Kidney capillary endothelial cell (primary cell): Measurements from ENCODE around the gene GPR180.

Source experiments
- DNase-seq: peaks from one replicate; pipeline ENCODE4 v3.0.0-alpha.2; 2018; ENCODE audit warnings: low spot score

Gene GPR180

DNA sequence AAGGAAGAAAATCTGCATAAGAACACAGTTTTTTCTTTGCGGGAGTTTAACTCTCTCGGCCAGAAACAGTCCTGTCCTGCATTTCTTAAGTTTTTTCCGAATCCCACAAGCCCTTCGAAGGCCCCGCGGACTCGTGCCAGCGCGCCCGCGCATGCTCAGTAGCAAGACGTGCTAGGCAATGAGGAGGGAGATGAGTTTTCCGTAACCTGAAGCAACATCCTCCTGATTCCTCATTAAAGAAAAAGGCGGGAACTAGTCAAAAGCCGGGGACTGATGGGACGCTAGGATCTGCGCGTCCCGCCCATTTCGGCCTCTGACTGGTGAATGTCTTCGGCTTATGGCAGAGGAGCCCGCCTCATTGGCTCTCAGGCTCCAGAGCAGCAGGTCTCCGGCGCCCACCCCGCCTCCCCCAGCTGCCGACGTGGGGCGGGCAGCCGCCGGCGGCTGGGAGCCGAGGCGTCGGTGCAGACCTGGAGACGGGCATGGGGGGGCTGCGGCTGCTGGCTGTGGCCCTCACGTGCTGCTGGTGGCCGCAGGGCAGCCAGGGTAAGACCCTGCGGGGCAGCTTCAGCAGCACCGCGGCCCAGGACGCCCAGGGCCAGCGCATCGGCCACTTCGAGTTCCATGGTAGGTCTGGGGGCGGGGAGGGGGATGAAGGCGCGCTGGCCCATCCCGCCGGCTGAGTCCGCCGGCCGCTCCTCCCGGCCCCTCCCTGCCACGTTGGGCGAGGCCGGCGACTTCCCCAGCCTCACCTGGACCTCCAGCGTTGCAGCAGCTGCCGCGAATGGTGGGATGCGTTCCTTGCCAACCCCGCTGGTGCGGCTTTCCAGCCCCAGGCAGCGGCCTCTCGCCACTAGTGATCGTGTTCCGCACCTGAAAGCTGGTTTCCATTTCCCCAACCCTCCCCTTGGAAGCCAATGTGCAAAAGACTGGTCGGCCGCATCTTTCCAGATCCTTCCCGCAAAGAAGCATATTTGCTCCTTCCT lies at the start of gene GPR180:
GPR180 (plus strand) TSS at position 412 of the 986 bp plus-strand sequence; CDS start at position 483, 71 bp downstream.
- DNase-seq, result peak; percentile 98

DNA sequence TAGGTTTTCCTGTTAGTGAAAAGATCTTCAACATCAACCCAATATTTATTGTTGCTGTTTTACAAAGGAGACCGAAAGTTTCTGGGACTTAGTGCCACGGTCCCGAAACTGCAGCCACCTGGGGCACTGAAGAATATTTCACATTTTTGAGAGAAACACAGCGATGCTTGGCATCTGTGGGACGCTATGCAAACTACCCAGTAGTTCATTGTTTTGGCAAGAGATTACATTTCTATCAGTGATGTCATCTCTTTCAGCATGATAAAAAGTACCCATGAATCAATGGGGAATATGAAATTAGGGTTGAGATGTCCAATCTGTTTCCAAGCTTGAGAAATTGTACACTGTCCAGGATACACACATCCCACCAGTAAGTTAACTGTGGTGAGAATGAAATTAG lies 49.6 kb upstream of the GPR180 start:
- no peak for DNase-seq

DNA sequence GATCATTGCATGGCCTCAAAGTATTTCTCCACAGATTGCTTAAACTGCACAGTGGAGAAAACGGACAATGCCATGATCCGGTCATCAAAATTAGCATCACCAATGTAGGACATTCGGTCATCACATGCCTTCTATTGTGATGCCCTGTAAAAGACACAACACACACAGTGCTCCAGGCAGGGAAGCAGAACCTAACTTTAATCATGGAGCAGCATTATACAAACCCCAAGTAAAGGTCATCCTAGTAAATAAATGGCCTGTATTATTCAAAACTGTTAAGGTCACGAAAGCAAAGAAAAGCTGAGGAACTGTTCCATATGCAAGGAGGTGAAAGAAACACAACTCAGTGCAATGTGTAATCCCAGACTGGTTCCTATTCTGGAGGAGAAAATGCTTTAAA lies 47.9 kb upstream of the GPR180 start:
- DNase-seq, result no peak

DNA sequence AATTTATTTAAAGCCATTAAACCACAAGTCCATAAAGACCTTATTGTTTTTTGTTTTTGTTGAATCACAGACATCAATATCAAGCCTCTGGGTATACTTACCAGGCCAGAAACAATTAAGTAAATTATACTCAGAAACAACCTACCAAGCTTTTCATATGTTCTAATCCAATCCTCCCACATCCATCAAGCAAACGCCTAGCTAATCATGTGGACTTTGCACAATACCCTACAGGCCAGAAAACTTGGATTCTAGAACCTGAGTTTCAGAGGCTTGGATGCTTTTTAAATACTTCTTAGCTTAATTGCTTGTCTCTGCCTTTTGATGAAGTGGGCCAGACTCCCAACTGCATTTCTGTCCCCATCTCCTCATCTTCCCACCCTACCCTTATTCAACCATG lies 45.6 kb upstream of the GPR180 start:
- DNase-seq, result no peak

DNA sequence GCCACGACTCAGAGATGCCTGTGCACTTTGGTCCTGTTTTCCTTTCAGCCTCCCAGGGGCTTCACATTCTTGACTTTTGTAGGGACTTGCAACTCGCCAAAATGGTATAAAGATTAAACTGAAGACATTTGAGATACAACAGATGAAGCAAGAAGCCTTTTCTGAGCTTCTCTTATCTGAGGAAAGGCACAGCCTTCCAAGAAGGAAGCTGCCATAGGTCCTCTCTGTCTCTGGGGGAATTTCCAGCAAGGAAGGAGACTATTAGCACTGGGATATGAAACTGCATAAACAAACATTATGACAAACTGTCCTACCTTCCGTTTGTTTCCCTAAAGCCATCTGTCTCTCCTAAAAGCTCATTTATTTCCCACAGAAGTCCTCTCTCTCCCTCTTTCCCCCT lies 45.0 kb upstream of the GPR180 start:
- DNase-seq, result no peak

DNA sequence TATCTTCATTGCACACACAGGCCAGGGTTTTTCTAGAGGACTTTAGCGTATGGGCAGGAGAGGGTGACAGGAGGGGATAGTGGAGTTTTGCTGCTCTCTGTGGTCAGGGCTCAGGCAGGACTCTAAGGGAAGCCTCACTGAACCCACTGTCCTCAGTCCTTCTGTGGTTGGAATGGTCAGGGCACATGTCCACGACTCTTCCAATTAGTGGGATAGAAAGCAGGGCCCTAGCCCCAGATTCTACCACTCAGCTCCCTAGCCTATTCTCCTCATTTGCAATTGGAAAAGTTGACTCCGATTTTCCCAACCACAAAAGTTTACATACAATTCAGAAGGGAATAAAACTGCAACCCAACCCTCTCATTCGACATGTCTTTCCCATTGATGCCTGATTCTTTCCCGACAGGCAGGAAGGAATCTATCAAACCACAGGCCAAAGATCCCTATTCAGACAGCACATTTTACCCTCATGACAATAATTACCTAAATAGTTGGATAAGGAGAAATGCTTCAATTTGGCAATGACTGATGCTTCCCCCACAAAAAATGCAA lies 43.9 kb upstream of the GPR180 start:
- no peak for DNase-seq

DNA sequence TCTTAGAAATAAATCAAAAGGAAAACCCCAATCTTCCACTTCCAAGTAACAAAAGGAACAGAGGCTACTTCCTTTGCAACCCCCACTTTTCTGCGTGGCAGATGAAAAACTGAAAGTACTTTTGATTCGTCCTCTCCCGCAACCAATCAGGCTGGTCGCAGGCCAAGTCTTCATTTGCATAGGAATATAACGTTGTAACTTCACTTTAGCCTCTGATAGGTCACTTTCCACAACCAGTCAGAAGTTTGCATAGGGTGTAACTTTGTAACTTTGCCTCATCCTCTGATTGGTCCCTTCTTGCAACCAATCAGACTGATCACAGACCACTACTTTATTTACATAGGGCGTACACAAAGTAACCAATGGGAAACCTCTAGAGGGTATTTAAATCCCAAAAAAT lies 42.9 kb upstream of the GPR180 start:
- DNase-seq, result no peak

DNA sequence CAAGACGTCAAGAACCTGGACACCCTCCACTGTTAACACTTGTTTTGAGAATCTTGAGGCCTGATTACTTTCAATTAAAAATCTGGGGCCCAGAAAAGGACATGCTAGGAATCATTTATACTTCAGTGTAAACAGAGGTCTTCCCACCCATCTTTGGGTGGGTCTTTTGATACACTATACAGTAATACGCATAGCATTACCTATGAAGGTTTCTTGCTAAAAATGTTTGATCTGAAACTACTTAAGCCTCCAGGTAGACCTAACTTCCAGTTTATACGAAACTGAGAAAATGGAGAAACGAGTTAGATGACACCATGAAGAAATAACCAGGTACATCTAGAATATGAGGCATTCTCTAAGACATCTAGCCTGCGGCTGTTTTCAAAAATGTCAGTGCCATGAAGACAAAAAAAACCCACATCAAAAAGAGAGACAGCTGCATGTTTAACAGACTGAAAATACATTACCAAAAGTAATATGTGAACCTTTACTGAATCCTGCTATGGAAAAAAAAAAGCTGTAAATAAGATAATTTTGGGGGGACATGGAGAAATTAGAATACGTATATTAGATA lies 42.3 kb upstream of the GPR180 start:
- DNase-seq, result no peak

DNA sequence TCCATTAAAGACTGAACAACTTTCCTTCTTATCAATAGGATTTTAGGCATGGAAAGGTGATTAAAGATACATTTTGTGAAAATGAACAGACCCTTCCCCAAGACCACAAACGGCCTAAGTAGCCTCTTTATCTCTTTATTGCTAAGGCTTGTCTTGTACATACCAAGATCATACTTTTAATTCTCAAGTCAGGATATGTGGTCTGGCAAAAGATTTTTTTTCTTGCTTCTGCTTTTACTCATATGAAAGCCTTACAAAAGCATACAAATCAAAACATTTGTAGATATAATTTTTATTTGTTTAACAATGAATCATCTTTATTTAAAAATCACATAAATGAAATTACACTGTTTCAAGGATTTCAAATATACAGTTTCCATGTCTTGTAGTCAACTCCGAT lies 41.5 kb upstream of the GPR180 start:
- no peak for DNase-seq

DNA sequence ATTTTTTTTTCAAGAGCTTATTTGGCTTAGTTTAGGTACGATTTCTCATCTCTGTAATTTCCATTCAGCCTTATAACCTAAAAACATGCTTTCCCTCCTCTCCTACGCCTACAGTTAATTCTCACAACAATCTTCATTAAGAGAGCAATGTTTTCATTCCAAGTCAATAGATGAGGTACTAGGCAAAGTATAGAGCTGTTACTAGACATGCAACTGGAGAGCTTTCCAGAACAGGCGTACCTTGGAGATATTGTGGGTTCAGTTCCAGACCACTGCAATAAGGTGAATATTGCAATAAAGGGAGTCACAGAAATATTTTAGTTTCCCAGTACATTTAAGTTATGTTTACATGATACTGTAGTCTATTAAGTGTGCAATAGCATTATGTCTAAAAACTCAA lies 40.5 kb upstream of the GPR180 start:
- no peak for DNase-seq

DNA sequence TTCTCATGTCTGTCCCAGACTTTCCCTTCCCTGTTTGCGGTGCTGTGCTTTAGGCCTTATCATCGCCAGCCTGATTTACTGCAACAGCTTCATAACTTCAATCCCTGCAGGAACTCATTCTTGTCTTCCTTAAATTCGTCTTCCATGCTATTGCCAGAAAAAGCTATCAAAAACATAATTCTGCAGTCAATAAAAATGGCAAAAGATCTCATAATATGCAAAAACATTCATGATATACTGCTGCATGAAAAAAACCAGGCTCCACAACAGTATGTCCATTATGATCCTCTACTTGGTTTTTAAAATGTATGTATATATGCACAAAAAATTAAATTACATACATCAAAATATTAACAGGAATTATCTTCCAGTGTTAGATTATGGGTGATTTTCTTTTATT lies 34.1 kb upstream of the GPR180 start:
- no peak for DNase-seq

DNA sequence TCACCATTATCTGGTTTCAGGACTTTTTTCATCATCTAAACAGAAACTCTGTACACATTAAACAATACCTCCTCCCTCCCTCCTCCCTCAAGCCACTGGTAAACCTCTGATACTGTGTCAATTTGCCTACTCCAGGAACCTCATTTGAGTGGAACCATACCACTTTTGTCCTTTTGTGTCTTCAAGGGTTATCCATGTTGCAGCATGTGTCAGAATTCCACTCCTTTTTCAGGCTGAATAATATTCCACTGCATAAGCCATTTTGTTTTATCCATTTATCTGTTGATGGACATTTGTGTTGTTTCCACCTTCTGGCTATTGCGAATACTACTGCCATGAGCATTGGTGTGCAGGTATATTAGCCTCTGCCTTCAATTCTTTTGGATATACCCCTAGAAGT lies 33.2 kb upstream of the GPR180 start:
- DNase-seq, result no peak

DNA sequence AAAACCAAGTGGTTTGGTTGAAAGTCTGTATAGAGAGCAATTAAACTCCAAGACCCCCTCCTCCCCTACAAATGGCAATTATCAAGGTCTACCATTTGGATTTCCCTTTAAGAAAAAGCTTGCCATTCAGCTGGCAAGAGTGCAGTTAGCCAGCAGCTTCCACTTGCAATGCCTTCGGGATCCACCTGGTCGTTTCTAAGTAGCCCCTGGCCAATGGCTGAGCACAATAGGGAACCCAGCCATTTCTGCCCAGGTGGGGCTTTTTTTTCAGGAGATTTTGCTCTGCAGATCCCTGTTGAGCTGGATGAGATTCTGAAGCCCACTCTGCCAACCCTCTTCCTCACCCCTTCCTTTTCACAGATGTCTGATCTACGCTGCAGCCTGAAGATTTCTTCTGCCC lies 32.0 kb upstream of the GPR180 start:
- no peak for DNase-seq

DNA sequence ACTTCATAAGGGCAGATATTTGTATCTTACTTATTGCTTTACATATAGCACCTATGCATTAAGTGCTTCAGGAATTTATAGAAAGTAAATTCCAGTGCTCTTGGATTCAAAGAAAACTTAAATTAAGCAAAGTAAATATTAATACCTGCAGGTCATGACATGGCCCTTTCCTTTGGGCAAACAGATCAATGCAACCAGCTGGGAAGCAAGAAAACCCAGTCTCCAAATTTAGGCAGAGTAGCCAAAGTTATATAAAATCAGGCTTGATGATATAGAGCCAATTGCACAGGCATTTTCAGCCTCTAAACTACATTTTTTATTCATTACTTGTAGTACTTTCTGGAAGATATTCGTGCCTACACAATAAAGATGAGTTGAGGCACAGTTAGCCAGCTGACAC lies 22.6 kb upstream of the GPR180 start:
- DNase-seq, result no peak

DNA sequence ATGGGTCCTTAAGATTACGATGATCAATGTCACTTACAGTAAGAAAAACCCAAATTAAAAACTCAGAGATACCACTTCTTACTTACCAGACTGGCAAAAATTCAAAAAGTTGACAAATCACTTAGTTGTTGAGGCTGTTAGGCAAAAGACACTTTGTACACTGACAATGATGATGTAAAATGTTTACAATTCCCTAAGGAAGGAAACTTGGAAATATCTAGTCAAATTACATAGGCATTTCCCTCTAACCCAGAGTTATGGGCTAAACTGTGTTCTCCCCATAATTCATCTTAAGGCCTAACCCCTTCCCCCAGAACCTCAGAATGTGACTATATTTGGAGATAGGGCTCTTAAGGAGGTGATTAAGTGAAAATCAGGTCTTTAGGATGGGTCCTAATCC lies 17.7 kb upstream of the GPR180 start:
- no peak for DNase-seq

DNA sequence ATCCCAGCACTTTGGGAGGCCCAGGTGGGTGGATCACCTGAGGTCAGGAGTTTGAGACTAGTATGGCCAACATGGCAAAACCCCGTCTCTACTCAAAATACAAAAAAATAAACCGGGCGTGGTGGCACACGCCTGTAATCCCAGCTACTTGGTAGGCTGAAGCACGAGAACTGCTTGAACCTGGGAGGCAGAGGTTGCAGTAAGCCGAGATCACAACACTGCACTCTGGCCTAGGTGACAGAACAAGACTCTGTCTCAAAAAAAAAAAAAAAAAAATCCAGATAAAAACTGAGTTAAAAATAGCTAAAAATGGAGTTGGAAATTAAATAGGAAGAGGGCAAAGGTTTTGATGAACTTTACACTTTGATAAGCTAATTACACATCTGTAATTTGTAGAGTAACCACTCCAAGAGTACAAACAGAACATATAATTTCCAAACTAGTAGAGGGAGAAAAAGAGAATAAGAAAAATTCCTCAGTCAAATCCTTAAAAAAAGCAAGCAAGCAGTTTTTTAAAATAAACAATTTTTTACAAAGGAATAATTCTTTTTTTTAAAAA lies 16.0 kb upstream of the GPR180 start:
- no peak for DNase-seq

DNA sequence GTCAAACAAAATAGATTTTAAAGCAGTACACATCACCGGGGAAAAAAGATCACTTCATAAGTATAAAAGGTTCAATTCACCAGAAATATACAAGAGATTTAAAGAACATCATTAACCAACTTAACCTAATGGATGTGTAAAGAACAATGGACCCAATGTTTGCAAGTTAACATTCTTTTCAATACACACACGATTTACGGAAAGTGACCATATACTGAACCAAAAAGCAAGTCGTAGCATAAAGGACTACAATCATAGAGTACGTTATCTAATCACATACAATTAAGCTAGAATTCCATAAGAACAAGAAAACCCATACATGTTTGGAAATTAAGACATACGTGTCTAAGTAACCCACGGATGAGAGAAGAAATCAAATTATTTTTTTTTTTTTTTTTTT lies 15.3 kb upstream of the GPR180 start:
- DNase-seq, result no peak

DNA sequence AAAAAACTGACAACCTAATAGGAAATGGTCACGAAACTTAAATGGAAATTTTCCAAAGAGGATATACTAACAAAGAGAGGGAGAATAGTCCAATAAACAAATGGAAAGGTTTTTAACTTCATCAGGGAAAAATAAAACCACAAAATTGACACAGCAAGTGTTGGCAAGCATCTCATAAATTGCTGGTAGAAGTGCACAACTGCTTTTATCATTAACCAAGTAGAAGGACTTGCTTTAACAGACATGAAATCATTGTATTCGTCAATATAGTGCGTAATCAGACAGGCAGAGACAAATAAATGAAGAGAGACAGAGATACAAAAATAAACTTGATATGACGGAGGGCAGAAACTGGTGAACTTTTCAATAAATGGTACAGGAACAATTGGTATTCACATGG lies 13.1 kb upstream of the GPR180 start:
- no peak for DNase-seq

DNA sequence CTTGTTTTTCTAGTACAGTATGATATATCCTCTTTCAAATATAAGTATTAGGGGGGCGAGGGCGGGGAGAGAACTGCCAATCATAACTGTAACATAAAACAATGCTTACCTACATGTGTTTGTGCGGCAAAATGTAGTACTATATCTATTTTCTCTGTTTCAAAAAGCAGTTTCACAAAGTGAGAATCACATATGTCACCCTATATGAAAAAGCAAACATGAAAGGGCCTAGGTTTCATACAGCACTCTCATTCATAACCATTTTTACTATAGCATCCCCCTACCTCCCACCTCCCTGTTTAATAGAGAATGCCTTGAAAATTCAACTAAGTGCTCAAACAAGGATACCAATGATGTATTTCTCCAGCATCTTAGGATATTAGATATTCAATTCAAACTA lies 10.9 kb upstream of the GPR180 start:
- no peak for DNase-seq

DNA sequence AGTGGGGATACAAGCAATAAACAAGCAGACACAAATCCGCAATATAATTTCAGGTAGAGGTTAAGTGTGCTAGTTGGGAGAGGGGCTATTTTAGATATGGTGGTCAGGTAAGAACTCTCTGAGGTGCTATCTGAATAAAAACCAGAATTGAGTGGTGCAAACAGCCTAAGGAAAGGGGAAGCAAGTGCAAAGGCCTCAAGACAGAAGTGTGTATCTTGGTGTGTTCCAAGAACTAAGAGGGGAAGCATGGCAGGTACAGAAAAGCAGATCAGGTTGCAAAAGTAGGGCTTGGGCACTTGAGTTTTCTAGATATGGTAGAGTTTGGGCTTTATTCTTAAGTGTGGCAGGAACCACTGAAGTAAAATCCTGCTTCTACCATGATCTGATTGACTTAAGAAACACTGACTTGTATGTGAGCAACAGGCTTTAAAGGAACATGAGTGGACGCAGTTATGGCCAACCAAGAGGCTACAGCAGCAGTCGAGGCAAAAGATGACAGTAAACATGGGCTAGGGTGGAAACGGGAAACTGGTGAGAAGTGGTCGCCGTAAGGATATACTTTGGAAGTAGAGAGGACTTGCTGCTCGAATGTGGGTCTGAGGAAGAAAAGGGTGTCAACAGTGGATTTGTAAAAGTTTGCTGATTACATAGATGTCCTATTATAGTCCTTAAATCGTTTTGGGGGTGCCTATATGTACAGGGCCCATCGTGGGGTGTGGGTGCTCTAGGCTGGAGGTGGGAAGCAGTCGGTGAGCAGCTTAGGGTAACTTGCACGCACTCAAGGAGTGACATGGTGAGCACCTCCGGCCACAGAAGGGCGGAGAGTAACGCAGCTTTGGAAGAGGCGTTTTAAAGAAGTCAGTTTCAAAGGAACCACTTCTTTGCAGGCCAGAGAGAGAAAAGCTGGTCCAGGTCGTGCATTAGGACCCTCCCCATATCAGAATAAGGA lies 6.4 kb upstream of the GPR180 start:
- no peak for DNase-seq

DNA sequence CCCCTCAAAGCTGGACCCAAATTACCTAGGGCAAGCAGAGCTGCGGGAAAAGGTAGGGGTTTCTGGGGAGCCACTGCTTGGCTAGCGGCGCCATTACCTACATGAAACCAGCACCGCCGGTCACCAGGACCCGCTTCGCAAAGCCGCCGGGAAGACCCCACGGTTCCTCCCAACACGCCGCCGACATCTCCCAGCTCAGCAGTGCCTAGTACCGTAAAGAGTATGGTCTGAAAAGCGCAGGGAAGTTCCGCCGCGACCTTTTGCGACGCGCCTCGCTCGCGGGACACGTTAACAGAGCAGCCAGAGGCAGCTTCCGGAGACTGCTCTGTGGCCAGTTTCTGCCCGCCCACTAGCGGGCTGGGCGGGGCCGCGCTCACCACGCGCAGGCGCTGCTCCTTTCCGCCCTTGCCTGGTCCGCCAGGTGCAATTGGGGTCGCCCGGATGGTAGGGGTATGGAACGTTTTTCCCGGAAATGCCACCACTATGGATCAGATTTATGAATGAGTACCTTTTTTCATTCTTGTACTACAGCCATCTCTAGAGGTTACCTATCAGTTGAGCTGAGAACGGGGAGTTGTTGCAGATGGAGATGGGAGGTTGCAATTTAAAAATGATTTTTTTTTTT lies 5.6 kb upstream of the GPR180 start, which contains the start of gene TGDS:
TGDS (minus strand) TSS at position 203 of the 625 bp plus-strand sequence; CDS start at position 187, 16 bp downstream.
- peak; percentile 93 for DNase-seq
